ENCODE results near the gene CDH13. TPM values are rescaled to one million over a fixed set of nuclear protein-coding genes. Genes with fewer than 3 reads are reported as not detected.
A peak's percentile ranks its signal among the peaks of the same experiment; 100 is the strongest.

The CDH13 gene
- total RNA-seq, 3 donors from 2014 or later, result 4.9 to 11.2 (median 9.8) TPM

- intact Hi-C loops (cut with DNase I, micrococcal nuclease), result no loop called here
- ATAC-seq (peak; percentile 69), DNase-seq (peak in 2 of 3 donors; percentile 36 to 48)
- TF ChIP-seq CTCF (IDR thresholded peaks at IDR 0.05), result no peak
- H3K9me3 ChIP-seq, result no peaks in the 10 kb centered on the region
- H3K4me1 ChIP-seq (ENCODE audit: low read depth), result peaks cover 13% of the 10 kb centered on the region
- H3K4me3 ChIP-seq, result no peak overlapping the region
- no peaks in the 10 kb centered on the region for H3K36me3 ChIP-seq (ENCODE audit: low read depth)
Measured at GRCh38 chr16:82628088-82628423, 1.3 kb downstream of the CDH13 start.

GRCh38 chr16:82628711-82629110 is 1.9 kb downstream of the CDH13 start:
- Histone ChIP-seq H3K9me3 (no peaks in the 10 kb centered on the region), H3K4me3 (no peak overlapping the region), H3K36me3 (ENCODE audit: low read depth) (no peaks in the 10 kb centered on the region), H3K4me1 (ENCODE audit: low read depth) (peaks cover 13% of the 10 kb centered on the region)
- ATAC-seq, result no peak
- DNase-seq, result no peak
- no peak for TF ChIP-seq CTCF (IDR thresholded peaks at IDR 0.05)
- intact Hi-C loops (cut with DNase I, micrococcal nuclease), result no loop called here

GRCh38 chr16:82629441-82630027 is 2.8 kb downstream of the CDH13 start:
- no peak for DNase-seq
- intact Hi-C loops (cut with DNase I, micrococcal nuclease), result loop anchor here in 1 of 2 donors (10.0 kb wide), 1 partner anchor 585 kb away; no protein-coding TSS in a partner anchor
- H3K36me3 ChIP-seq (ENCODE audit: low read depth), result no peaks in the 10 kb centered on the region
- peaks cover 21% of the 10 kb centered on the region for H3K4me1 ChIP-seq (ENCODE audit: low read depth)
- no peak for ATAC-seq
- no peak overlapping the region for H3K4me3 ChIP-seq
- H3K9me3 ChIP-seq, result no peaks in the 10 kb centered on the region
- no peak for TF ChIP-seq CTCF (IDR thresholded peaks at IDR 0.05)

GRCh38 chr16:82630219-82630618 is 3.5 kb downstream of the CDH13 start:
- Histone ChIP-seq H3K9me3 (no peaks in the 10 kb centered on the region), H3K4me3 (no peak overlapping the region), H3K4me1 (ENCODE audit: low read depth) (peaks cover 26% of the 10 kb centered on the region), H3K36me3 (ENCODE audit: low read depth) (no peaks in the 10 kb centered on the region)
- intact Hi-C loops (cut with DNase I, micrococcal nuclease), result loop anchor here in 1 of 2 donors (10.0 kb wide), 1 partner anchor 585 kb away; no protein-coding TSS in a partner anchor
- TF ChIP-seq CTCF (IDR thresholded peaks at IDR 0.05), result no peak
- DNase-seq (no peak), ATAC-seq (no peak)

- no peak for TF ChIP-seq CTCF (IDR thresholded peaks at IDR 0.05)
- Histone ChIP-seq H3K9me3 (no peaks in the 10 kb centered on the region), H3K4me3 (no peak overlapping the region), H3K4me1 (ENCODE audit: low read depth) (peaks cover 30% of the 10 kb centered on the region), H3K36me3 (ENCODE audit: low read depth) (no peaks in the 10 kb centered on the region)
- ATAC-seq (no peak), DNase-seq (no peak)
- intact Hi-C loops (cut with DNase I, micrococcal nuclease), result loop anchor here in 1 of 2 donors (10.0 kb wide), 1 partner anchor 584 kb away; no protein-coding TSS in a partner anchor
Measured at GRCh38 chr16:82630688-82631087, 3.9 kb downstream of the CDH13 start.

Data from mucosa of descending colon (tissue), 3 donors.